ENCODE results near the gene DPEP3.

DNA sequence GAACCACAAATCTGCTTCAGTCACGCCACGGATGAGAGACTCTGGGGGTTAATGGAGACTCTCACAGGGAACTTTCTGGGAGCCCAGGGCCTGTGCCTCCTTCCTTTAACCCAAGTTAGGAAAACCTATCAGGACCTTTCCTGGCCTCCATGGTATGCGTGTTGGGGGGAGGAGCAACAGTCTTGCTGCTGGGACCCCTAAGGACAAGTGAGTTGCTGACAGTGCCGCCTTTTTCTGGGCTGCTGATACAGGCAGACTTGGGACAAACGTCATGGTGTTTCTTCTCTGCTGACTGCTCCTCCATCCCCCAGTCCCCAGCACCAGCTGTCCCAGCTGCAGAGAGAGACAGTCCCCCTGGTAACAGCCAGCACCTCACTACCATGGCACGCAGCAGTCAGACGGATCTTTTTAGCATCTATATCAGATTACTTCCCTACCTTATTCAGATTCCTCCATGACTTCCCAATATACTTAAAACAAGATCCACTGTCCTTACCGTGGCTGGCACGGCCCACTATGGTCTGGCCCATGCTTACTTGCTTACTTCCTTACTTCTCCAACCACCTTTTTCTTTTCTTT is 28.9 kb upstream of the DPEP3 start:
- TF ChIP-seq EZH2 (IDR thresholded peaks at IDR 0.05; ENCODE audit: low read length, unreplicated experiment) (no peak), EZH2phosphoT487 (IDR thresholded peaks at IDR 0.05; ENCODE audit: borderline replicate concordance, low read length) (no peak)
- TF ChIP-seq, protein P1, sequence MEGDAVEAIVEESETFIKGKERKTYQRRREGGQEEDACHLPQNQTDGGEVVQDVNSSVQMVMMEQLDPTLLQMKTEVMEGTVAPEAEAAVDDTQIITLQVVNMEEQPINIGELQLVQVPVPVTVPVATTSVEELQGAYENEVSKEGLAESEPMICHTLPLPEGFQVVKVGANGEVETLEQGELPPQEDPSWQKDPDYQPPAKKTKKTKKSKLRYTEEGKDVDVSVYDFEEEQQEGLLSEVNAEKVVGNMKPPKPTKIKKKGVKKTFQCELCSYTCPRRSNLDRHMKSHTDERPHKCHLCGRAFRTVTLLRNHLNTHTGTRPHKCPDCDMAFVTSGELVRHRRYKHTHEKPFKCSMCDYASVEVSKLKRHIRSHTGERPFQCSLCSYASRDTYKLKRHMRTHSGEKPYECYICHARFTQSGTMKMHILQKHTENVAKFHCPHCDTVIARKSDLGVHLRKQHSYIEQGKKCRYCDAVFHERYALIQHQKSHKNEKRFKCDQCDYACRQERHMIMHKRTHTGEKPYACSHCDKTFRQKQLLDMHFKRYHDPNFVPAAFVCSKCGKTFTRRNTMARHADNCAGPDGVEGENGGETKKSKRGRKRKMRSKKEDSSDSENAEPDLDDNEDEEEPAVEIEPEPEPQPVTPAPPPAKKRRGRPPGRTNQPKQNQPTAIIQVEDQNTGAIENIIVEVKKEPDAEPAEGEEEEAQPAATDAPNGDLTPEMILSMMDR (conservative IDR thresholded peaks at IDR 0.05; ENCODE audit: low read depth, low read length), result no peak
